Activated CD4-positive, CD25-positive, alpha-beta regulatory T cell (primary cell): ENCODE measurements around the gene BTRC.

Experiments
- DNase-seq, 4 experiments: peaks; one replicate each; lab custom pipeline; 2025; lab: John Stamatoyannopoulos, UW

BTRC gene

DNA sequence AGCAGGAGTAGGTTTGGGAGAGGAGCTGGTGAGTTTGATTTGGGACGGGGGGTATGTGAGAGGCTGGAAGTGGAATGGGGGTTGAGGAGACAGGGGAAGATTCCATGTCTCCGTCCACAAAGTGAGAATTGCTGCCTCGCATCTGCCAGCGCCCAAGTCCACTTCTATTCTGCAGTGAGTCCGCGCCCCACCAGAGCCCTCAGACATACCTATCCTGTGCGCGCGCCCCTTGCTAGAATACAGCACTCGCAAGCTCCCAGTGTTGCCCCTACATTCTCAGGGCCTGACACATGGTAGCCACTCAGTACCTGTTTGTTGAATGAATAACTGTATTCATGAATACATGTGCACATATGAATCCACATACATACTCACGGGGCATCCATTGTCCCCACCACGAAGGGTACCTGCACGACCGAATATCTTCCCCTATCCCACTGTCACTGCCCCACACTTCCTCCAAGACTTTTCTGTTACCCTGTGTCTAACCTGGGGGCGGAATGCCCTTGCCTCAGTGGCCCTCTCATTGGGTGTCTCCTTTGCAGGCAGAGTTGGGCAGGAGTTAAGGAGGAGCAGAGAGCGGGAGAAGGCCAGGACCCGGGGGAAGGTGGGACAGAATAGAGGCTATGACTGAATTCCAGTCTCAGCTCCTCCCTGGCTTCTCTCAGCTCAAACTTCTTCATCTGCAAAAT lies 214.2 kb downstream of the BTRC start:
- DNase-seq, result no peak

DNA sequence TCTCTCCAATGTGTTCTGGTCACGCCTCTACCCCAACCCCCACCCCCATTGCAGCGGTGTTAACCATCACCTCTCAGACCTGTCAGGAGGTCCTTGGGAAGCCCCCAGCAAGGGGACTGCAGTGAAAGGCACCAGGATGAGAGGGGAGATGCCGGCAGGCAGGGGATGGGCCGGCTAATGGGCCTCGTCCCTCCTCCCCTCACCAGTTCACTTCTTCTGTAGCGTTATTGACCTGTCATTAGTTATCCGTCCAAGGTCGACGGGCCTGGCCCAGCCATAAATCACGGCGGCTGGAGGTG lies 215.3 kb downstream of the BTRC start:
- no peak for DNase-seq

DNA sequence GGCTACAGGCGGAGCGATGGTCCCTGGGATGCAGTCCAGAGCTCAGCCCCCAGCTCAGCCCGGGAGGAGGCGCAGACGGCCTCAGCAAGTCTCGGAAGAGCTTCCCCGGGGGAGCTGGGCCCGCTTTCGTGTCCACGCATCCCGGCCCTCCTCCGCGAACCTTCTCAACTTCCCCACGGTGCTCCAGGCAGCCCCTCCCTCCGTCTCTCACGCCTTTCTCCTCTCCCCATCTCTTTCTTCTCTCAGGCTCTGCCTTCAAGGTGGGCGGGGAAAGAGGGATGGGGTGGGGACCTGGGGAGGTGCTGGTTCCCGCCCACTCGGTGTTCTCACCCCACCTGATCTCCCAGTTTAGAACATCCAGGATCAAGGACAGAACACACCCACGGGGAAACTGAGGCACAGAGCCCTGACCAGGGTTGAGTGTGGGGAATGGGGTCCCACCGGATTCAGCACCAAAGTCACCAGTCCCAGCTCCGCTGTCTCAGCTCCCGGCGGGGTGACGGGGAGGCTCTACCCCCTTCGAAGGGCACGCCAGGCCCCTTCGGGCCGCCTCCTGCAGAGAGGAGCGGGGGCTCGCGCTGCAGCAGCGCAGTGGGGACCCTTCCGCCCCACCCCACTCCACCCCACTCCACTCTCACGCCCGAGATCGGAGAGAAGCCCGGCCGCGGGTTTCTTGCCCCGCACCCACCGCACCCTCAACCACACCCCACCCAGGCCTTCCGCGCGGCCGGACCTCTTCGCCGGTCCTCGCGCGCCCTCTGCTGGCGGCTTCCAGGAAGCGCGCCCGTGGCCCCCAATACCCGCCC lies 215.9 kb downstream of the BTRC start:
- DNase-seq, result peak; percentile 60 to 73 (median 66)

DNA sequence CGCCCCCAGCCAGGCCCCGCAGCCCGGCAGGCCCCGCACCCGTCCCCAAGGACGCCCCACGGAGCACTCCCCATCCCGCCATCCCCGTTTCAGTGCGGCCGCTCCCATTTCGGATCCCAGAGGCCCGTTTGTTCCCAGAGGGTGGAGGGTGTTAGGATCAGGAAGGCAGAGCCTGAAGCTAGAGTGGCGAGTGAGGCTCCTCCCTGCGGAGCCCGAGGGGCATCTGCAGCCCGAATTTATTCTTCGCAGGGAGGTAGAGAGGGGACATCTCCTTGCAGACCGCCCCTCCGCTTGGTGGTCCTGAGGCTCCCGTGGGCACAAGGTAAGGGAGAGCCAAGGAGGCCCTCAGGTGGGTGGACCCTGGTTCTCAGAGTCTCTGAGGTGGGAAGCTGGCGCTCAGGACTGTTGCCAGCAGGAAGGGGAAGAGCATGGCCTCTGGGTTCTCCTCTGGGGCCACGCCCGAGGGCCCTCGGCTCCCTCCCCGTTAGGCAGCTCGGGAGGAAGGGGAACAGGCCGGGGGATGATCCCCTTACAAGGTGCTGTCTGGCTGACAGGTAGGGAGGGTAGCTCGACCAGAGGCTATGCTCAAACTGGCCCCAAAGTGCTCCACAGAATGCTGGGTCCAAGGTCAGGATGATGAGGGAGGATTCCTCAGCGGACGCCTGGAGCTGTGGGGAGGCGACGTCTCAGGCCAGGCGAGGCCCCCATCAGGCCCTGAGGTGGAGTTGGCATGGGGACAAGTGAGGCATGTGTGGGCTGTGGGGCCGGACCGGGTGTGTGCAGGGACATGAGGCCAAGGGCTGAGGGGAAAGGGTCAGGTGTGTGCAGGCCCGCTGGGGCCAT lies 216.7 kb downstream of the BTRC start:
- DNase-seq, result no peak

DNA sequence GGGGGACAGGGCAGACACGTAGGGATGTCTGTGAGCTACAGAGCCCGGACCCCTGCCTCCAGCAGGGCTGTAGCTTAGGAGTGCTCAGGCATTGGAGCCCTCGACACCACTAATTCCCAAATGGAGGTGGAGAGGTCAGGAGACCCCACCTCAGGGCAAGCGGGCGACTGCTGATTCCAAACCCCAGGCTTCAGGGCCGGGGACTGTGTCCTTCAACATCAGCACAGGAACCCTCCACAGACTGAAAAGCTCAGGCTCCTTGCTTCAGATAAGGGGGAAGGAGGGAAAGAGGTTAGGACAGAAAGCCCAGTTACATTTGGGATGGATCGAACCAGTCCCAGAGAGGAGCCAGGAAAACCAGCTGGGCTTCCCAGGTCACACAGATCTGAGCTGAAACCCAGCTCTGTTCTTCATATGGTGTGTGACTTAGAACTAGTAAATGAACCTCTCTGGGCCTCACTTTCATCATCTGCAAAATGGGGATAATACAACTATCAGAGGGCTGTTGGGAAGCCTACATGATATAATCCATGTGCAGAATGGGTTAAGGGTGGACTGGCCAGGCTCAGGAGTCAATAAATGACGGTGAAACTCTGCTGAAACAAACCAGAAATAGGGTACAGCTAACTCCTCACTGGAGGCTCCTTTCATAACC lies 217.4 kb downstream of the BTRC start:
- DNase-seq, result no peak

DNA sequence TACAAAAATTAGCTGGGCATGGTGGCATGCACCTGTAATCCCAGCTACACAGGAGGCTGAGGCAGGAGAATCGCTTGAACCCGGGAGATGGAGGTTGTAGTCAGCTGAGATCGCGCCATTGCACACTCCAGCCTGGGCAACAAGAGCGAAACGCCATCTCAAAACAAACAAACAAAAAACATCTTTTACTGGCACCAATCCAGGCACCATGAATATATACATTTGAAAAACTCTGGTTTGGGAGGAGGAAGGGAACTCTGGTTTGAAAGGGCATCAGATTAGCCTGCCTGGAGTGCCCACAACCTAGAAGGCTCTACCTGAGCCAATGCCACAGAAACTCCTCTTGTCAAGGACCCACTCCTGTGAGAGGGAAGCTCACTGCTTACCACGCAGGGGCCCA lies 218.2 kb downstream of the BTRC start:
- no peak for DNase-seq

DNA sequence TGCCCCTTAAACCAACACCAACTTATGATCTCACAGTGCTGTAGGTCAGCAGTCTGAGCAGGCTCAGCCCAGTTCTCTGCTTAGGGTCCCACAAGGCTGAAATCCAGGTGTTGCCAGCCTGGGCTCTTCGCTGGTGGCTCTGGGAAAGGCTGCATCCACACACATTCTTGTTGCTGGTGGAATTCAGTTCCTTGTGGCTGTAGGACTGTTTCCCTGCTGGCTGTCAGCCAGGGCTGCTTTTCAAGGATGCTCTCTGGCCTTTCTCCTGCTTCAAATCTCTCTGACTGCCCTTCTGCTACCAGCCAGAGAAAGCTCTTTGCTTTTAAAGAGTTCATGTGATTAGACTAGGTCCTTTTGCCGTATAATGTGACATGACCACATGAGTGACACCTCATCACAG lies 218.8 kb downstream of the BTRC start:
- DNase-seq, result no peak

DNA sequence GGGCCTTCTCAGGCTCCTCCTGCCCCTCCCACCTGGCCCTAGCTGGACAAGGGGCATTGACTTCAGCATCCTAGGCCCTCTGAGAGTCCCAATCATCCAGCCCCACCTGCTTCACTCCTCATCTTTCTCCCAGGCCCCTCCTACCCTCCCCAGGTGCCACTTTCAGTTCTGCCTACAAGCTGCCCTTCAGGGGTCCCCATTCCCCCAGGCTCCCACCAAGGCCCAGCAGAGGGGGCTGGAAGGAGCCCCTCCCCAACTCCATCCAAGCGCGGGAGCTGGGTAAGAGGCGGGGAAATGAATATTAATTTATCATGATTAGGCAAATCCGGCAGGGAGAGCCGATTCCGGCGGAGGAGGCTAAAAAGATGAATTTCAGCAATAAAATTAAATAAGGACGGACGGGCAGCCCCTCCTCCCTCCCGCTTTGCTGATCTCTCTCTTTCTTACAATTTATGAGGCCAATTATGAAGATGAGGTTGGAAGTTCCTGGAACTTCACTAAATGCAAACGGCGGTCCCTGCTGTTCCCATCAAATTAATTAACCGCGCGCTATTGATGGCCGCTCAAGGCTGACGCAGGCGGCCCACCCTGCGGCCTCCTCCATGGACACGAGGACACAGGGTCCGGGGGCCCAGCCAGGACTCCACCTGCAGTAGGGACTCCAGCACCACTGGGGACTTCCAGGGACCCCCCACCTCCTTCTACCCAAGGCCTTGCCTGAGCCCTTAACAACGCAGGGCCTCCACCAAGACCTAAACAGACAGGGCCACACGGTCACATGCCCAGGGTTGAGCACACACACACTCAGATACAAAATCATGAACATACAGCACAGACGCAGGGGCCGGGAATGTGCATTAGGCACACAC lies 220.2 kb downstream of the BTRC start:
- DNase-seq, result no peak

DNA sequence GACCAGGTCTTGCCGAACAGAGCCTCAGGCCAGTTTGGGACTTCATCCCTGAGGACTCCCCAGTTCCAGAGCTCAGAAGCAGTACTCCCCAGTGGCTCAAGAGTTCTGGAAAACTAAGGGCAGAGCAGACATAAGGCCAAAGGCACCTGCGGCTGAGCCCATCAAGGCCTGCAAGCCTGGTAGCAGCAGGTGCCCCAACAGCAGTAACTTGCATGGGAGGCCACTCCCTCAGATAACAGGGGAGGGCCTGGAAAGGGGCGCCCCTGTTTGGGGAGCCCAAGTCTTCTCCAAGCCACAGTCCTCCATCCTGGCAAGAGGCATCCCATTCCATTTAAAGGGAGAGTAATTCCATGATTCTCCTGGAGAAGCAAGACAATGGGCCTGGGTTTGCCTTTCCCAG lies 221.1 kb downstream of the BTRC start:
- no peak for DNase-seq

DNA sequence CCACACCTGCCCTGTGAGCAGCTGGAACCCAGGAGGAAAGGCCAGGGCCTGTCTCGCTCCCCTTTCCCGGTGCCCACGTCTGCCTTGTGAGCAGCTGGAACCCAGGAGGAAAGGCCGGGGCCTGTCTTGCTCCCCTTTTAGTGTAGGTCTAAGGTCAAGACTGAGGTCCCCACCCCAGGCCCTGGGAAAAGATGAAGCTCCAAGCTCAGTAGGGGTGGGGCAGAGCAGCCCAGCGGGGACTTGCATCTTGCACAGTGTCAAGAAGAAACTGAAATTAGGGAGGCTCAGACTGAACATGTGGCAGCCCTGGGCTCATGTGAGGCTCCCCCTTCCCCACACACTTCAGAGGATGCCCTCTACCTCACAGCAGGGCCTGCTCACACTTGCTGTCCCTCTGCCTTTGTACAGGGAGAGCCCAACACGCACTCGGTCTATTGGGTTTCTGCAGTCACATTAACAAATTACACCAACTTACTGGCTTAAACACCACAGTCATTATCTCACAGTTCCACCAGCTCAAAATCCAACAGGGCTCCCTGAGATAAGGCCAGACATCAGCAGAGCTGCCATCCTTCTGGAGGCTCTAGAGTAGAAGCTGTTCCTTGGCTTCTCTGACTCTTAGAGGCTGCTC lies 221.7 kb downstream of the BTRC start:
- no peak for DNase-seq

DNA sequence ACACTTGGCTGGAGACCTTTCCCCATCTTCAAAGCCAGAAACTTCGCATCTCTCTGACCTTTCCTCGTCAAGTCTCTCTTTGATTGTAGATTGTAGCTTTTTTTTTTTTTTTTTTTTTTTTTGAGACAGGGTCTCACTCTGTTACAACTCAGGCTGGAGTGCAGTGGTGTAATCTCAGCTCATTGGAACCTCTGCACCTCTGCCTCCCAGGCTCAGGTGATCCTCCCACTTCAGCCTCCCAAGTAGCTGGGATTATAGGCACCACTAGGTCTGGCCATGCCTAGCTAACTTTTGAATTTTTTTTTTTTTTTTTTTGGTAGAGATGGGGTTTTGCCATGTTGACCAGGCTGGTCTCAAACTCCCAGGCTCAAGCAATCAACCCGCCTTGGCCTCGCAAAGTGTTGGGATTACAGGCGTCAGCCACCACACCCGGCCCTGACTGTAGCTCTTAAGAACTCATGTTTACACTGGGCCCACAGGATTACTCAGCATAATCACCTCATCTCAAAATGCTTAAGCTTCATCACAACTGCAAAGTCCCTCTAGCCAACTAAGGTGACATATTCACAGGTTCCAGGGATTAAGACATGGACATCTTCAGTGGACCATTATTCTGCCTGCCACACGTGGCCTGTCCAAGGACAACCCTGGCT lies 222.4 kb downstream of the BTRC start:
- DNase-seq, result no peak

DNA sequence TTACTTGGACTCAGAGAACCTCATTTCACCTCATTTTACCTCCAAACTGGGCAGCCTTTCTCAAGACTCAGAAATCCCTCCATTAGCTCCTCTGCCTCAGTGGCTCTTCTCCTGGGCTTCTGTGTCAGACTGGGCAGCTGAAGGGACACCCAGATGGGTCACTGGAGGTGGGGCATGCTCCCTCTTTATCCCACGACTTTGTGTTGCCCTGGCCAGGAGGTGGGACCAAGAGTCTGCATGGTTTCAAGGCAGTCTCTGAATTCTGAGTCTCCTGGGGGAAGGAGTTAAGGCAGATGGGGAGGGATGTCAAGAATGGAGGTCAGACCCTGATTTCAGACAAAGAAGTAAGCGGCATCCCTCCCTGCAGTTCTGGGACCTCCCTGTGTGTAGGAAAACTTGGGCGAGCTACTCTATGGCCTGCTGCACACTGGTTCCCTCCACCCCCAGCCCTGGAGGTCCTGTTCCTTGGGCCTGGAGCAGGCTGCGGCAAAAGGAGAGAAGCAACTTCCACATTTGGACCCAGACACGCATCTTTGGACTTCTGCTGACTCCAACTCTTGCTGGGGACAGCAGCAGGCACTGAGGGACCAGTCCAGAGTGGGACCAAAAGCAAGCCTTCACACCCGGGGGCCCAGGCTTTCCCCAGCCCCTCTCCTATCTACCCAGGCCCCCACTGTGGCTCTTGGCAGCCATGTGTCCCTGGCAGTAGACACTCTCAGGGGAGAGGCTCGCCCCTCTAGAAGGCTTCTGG lies 223.3 kb downstream of the BTRC start:
- no peak for DNase-seq

DNA sequence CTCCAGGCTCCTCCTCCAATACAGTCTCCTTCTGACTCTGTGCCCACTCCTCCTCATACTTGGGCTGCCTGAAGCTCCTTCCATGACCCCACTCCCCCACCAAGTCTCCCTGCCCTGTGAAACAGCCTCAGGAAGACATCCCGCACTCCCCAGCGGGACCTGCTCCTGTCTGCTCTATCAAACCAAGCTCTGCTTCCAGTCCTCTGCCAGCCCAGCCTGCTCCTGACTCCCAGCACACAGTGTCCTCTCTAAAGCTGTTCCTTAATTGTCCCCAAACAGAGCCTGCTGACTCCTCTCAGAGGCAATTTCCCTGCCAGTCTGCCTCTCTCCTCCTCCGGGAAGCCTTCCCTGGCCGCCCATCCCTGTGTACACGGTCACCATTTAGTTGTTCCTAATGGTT lies 224.2 kb downstream of the BTRC start:
- DNase-seq, result no peak

DNA sequence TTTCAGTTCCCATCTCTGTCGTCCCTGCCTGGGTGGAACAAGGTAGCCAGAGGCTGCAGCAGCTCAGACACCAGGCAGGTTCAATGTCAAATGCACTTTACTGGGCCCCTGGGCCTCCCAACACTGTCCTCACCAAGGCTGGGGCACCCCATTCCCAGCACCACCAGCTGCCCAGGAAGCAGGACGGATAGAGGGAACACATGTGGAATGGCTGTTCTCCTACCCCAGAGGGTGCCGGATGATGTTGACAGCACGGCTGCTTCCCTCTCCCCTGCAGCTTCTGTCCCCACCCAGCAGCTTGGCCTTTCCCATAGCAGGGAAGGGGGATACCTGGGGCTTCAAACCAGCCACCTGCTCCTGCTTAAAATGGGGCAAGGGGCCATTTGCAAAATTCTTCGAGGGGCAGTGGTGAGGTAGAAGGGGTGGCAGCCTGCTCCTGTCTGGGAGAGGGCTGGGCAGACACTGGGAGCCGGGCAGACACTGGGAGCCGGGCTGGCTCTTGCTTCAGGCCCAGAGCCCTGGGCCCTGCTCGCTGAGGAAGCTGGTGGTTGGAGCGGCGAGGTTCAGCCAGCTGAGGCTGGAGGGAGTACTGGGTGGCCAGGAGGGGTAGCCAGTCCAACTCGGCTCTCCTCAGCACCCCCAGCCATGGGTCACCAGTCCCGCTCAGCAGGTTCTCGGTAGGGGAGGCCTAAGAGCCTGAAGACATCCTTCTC lies 225.0 kb downstream of the BTRC start:
- no peak for DNase-seq

DNA sequence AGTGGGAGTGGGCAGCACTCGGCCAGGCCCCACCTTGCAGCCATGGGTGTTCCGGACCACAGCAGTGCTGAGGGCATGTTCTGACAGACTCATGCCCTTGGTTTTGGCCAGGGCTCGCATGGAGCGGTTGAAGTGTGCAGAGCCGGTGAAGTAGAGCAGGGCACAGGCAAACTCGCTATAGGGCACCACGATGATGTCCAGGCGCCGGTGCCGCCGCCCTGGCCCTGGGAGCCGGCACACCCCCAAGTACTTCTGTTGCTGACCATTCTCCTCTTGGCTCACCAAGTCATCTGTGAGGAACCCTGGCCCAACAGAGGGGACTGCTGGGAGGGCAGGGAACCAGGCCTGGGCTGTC lies 225.5 kb downstream of the BTRC start:
- no peak for DNase-seq

DNA sequence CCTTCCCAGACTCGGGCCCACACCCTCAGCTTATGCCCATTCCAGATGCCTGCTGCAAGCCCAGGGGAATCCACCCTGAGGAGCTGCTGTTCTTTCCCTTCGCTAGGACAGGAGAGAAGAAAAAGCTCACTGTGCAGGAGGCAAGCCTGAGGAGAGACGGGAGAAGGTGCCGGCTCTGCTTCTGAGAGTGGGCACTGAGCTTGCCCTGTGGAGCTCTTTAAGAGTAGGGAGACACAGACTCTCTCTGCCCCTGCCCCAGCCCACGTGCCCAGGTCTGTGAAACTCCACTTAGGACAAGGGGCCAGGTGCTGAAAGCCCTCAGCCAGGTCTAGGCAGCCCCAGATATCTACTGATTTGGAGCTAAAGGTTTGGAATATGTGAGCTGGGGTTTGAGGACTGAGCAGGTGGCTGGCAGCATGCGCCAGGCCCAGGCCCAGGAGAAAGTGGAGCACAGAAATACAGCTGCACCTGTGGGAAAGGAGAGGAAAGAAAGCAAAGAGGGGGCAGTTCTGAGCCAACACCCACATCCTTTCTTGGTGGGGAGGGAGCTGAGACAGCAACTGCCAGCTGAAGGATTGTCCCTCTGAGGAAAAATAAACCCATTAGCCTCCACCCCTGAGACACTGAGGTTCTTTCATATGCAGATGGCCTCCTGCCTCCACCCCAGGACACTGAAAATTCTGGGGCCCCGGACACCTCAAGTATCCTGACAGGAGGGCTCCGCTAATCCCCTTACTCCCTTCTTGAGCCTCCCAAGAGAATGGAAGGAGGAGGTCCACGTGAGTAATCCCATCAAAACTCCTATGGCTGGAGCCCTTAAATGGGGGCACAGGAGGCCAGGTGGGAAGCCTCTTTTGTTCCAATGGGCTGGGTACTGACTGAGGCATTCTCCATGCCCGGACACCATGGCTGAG lies 226.8 kb downstream of the BTRC start:
- DNase-seq, result no peak

DNA sequence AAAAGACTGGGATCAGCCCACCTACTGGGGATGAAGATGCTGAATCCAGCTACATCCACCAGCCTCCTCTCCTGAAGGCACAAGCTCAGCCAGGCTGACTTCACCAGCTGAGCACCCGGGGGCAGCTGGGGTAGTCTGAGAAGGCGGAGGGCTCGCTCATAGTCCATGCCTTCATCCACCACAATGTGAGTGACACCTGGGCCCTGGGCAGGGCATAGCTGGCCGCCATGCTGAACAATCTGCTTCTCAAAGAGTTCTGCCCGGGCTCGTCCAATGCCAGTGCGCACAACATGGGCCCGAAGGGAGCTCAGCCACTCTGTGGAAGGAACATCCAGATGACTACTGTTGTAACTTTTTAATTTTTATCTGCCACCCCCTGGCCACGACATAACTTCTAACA lies 231.9 kb downstream of the BTRC start:
- DNase-seq, result no peak
